HG02870 (cell line): ENCODE measurements around the gene CC2D2A.

Experiments used
- ATAC-seq: cut with Tn5 transposase; IDR thresholded peaks from one replicate; pipeline ENCODE4 v1.9.1; 2021; ENCODE audit warnings: mild to moderate bottlenecking, moderate library complexity; ENCODE audit not compliant: unreplicated experiment

CC2D2A gene

GRCh38 chr4:15552557-15553362 is 83.1 kb downstream of the CC2D2A start:
- no peak for ATAC-seq

DNA sequence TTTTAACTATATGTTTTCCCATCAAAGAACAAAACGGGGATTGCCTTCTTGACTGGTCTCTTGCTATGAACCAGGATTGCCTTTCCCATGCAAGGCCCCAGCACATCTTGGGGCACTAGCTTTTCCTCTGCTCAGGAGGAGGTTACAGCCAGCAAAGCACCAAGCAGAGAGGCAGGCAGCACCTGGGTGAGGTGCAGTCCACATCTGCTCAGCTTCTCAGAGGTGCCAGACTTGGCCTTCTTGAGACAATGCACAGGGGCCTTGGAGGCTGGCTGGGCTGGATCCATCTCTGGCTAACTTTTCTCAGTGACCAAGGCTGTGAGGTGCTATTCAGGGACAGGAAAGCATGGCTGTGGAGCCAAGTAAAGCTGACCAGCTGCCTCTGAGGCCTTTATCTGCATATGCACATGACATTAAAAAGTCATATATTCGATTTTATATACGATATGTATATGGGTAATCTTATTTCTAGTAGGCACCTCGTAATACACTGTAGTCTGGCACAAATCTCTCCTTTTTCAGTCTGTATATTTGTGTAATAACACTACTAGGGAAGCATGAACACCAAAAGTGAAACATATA is 86.9 kb downstream of the CC2D2A start:
- no peak for ATAC-seq

DNA sequence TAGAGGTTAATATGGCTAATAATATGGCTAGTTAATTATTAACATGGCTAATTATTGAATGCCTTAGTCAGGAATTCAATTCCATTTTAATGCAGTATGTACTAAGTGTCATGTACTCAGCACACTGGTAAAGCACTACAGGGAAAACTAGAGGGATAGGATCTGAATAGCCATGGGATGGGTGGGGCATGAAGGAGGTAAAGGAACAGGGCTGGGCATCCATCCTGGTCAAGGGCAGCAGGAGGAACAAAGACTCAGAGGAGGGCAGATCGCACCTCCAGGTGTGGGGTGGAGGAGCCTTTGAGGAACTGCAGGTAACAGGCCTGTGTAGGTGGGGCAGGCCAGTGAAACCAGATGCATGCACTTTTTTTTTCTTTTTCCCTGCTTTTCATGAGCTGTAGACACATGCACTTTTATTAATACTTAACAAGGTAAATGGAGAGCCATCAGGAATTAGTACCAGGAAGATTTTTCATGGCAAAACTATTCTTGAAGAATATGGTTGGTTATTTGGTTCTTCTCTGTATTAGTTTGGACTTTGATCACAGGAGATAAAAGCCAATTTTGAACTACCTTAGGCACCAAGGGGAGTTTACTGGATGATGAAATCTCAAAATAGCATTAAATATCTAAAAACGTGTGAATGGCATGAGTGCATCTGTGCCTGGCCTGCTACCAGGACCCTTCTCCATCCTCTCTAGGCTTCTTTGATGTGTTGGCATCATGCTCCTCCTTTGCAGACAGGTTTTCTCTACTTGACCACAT is 88.3 kb downstream of the CC2D2A start:
- ATAC-seq = no peak

DNA sequence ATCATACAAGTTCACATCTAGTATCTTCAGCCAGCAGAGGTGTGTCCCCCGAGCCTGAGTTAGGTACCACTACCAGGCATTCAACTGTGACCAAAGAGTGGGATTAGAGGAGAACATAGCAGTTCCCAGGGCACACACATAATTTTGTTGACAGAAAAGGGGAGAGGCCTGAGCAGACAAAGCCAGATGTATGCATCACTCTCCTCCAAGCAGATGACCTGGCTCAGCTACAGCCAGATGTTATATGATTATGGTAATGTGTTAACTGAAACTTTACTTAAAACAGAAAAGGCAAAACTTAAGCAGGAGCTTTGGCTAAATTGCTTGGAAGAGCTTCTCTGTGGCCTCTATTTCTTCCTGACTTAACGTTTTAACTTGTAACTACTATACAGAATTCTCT is 88.9 kb downstream of the CC2D2A start:
- ATAC-seq = no peak

DNA sequence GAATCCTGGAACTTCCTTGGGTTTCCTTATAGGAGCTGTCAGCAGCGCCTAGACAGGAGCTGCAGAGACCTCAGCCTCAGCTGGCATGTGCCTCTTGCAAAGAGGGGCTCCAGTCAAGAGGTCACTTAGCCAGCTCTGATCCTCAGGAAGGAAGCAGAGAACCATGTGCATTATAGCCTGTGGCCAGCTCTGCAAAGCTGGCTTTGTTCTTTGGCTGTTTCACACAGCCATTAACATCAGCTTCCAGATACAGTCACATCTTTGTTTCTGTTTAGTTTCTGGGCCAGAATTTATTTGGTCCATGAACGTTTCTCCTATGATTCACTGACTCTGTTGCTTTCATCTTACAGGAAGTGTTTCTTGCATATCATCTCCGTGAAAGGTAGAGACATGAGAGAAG is 92.4 kb downstream of the CC2D2A start:
- no peak for ATAC-seq

- ATAC-seq = no peak
Measured at GRCh38 chr4:15562623-15563022, 92.9 kb downstream of the CC2D2A start.

- ATAC-seq = no peak
Measured at GRCh38 chr4:15563871-15564270, 94.2 kb downstream of the CC2D2A start.

DNA sequence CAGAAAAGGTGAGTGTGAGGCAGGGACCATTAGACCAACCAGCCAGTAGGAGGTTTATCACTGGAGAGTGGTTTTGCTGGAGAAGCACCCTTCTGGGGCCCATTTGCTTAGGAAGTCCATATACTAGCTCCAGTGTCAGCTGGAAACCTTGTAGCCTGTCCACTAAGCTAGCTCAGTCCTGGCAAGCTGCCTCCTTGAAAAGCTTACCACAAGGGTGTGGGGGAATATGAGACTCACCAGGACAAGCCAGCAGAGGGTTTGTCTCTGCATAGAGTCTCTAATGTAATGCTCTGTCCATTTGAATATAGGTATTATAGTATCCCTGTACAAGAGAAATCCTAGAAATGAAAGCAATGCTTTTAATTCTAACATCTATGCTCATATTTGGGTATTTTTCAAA is 99.1 kb downstream of the CC2D2A start:
- ATAC-seq = no peak

DNA sequence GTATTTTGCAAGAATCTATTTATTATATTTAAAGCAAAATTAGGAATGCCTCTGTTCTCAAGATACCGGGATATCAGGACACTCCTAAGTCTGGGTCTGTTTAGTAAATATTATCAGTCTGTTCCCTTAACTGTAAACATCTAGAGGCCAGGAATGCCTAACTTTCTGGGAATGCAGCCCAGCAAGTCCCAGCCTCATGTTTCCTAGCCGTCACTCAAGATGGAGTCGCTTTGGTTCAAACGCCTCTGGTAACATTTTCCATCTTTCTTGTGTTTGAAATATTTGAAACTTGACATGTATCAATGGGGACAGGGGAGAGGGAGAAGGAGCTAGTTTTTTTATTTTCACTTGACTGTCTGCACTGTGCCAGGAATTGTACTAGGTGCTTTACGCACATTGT is 100.1 kb downstream of the CC2D2A start:
- no peak for ATAC-seq

DNA sequence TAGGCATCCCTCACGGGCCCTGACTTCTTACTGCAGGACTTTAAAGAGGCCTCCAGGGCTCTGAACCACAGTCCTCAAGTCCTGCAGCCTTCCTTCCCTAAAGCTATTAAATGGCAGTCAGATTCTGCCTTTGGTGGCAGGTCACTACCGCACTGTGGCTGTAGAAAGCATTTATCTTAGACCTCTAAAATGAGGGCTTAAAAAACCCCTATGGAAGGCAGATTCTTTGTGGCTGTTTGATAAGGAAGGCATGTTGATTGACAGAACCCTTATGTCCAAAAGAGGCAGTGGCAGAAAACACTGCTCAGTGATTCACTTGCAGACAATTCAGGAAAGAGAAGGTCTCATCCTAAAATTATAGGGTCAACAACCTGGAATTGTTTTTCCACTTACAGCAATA is 106.3 kb downstream of the CC2D2A start:
- no peak for ATAC-seq

GRCh38 chr4:15577508-15577907 is 107.8 kb downstream of the CC2D2A start:
- no peak for ATAC-seq

- ATAC-seq = no peak
Measured at GRCh38 chr4:15584785-15585184, 115.1 kb downstream of the CC2D2A start.

DNA sequence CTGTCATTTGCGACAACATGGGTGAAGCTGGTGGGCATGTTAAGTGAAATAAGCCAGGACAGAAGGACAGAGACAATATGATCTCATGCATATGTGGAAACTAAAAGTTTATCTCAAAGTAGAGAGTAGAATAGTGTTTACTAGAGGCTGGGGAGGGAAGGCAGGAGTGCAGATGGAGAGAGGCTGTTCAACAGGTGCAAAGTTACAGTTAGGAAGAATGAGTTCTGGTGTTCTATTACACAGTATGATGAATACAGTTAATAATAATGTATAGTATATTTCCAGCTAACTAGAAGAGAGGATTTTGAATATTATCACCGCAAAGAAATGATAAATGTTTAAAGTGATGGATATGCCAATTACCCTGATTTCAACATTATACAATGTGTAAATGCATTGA is 115.6 kb downstream of the CC2D2A start:
- ATAC-seq = no peak

DNA sequence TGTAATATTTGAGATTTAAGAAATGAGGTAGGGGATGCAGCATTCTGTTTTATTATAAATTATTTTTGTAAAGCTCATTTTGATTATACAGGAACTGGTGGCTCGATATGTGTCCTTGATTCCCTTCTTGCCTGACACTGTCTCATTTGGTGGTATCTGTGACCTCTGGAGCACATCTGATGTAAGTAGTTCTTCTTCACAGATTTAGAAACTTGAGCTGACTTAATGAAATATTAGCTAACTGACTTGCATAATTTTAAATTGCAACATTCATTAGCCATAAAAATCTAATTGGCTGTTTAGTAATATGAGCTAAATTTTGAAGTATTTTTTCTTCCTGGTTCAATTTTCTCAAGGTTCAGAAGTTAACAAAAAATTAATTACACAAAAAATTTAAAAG is 116.4 kb downstream of the CC2D2A start:
- no peak for ATAC-seq

DNA sequence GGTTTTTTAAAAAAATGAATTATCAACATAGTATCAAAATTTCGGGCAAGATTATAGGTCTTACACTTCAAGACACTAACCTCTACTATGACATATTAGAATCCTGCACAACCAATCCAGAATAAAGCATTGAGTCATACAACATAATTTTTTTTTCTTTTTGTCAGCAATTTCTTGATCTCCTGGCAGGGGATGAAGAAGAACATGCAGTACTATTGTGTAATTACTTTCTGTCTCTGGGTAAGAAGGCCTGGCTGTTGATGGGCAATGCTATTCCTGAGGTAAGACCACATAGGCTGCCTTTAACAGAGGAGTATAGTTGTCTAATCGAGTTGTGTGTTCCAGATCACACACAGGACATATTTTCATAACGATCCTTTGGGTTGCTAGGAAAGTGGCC is 118.0 kb downstream of the CC2D2A start:
- no peak for ATAC-seq

GRCh38 chr4:15592799-15593198 is 123.1 kb downstream of the CC2D2A start:
- ATAC-seq = no peak

DNA sequence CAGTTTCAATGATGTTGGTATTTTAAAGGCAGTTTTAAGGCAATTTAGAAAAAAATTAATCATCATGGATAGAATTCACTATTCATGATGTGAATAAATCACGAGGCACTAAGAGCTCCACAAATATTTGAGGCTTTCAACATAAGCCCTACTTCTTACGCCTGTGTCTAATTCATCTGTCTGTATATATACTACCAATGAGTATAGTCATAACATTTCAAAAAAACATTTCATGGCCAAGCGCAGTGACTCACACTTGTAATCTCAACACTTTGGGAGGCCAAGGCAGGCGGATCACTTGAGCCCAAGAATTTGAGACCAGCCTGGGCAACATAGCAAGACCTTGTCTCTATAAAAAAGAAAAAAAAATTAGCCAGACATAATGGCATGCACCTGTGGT is 129.0 kb downstream of the CC2D2A start:
- no peak for ATAC-seq

- ATAC-seq = no peak
Measured at GRCh38 chr4:15600176-15600575, 130.5 kb downstream of the CC2D2A start.

GRCh38 chr4:15601862-15602261 is 132.2 kb downstream of the CC2D2A start:
- no peak for ATAC-seq

DNA sequence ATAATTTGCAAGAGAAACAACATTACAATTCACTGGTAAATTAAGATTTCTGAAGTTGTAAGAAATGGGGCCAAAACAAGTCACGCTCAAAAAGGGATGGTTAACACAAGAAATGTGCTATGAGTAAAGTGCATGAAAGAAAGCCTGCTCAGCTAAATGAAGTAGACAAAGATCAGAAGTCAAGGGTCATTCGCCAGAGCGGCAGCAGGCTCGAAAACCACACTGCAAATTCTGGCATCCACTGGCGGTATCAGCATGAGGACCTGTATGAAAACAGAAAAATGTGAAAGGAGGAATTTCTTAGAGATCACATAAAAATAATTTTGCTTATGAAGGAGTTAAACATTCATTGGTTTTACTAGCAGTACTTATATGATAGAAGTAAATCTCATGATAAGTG is 135.9 kb downstream of the CC2D2A start:
- ATAC-seq = no peak

DNA sequence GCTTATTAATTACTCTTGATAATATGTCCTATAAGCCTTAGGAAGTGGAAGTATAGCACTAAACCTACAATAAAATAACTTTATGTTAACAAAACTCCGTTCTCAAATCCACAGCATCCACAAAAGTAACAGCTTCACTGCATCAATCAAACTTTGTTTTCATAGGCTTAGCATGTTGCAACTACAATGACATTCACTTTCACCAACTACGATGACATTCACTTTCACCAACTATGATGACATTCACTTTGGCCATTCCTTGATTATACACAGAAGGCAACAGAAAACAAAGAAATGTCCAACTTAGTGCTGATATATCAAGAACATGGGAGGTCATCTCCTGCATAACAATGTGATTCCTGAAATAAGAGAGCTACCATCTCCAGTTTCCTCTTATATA is 141.2 kb downstream of the CC2D2A start:
- ATAC-seq = no peak

DNA sequence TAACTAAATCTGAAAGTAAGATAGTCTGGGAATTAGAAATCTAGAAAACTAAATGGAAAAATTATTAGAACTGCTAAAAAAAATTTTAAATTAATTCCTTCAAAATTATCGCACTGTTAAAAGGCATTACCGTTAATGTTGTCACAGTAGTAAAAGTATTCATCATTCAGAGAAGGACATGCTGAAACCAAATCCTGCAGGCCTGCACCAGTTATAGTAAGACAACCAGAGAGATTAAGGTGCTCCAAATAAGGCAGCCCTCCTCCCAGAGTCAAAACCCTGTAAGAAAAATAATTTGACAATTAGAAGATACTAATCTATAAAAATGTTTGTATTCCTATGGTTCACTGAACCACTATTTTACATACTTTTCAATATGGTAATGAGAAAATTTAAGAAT is 142.5 kb downstream of the CC2D2A start:
- no peak for ATAC-seq
